ENCODE results near the gene PLCD4. TPM values are rescaled to one million over a fixed set of nuclear protein-coding genes. Genes with fewer than 3 reads are reported as not detected.

The PLCD4 gene
- total RNA-seq, 1 donor = 1.2 TPM

DNA sequence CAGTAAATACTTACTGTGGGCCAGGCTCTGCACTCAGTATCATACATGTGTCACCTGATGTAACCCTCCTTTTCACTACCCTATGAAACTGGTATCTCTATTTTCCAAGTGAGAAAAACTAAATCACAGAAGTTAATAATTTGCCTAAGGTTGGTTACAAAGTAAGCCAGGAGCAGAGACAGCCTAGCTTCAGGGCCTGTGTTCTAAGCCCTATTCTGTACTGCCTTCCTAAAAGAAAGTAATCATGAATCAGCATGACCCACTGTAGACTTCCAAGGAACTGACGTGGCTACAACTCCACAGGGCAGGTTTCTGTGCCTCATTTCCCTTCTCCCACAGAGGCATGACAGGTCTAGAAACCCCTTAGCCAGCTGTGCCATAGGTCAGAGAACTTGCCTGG lies 37.4 kb downstream of the PLCD4 start:
- TF ChIP-seq, protein P1, sequence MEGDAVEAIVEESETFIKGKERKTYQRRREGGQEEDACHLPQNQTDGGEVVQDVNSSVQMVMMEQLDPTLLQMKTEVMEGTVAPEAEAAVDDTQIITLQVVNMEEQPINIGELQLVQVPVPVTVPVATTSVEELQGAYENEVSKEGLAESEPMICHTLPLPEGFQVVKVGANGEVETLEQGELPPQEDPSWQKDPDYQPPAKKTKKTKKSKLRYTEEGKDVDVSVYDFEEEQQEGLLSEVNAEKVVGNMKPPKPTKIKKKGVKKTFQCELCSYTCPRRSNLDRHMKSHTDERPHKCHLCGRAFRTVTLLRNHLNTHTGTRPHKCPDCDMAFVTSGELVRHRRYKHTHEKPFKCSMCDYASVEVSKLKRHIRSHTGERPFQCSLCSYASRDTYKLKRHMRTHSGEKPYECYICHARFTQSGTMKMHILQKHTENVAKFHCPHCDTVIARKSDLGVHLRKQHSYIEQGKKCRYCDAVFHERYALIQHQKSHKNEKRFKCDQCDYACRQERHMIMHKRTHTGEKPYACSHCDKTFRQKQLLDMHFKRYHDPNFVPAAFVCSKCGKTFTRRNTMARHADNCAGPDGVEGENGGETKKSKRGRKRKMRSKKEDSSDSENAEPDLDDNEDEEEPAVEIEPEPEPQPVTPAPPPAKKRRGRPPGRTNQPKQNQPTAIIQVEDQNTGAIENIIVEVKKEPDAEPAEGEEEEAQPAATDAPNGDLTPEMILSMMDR (IDR thresholded peaks at IDR 0.05; ENCODE audit: insufficient read depth, low read length) = no peak
- no peak overlapping the region for H3K4me3 ChIP-seq (ENCODE audit: low read depth, low read length)
- peak; percentile 72 for DNase-seq (ENCODE audit: low read depth)

DNA sequence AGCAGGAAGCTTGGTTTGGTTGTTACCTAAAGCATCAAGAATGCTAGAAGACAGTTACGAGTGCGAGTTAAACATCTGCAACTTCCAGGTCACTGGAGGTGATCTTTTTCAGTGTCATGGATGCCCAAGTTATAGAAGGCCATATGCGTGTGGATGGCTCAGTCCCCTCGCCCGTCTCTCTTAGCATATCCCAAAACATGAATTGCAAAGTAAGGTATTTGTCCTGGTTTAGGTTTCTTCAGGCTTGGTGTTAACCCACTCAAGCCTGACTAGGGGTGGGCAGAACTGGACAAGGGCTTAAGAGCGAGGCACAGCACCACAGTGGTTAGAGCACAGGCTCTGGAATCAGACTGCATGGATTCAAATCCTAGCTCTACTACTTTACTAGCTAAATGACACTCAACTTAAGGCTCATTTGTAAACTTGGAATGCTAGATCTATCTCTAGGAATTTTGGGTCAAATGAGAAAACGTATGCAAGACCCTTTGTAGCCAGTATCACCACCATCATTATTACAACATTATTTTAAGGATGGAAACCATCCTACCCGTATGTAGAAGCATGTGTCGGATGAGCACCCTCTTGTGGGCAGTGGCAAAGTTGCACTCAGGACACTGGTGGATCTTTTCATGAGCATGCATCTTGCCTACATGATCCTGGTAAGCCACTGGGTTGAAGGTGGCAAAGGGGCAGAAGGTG lies 40.5 kb downstream of the PLCD4 start:
- TF ChIP-seq, protein P1 (IDR thresholded peaks at IDR 0.05; ENCODE audit: insufficient read depth, low read length) = peak; percentile 87
- DNase-seq (ENCODE audit: low read depth) = peak; percentile 76
- H3K4me3 ChIP-seq (ENCODE audit: low read depth, low read length) = no peak overlapping the region

- TF ChIP-seq, protein P1 (IDR thresholded peaks at IDR 0.05; ENCODE audit: insufficient read depth, low read length) = no peak
- DNase-seq (ENCODE audit: low read depth) = no peak
- no peak overlapping the region for H3K4me3 ChIP-seq (ENCODE audit: low read depth, low read length)
Observed at GRCh38 chr2:218648787-218649100, 41.0 kb downstream of the PLCD4 start.

DNA sequence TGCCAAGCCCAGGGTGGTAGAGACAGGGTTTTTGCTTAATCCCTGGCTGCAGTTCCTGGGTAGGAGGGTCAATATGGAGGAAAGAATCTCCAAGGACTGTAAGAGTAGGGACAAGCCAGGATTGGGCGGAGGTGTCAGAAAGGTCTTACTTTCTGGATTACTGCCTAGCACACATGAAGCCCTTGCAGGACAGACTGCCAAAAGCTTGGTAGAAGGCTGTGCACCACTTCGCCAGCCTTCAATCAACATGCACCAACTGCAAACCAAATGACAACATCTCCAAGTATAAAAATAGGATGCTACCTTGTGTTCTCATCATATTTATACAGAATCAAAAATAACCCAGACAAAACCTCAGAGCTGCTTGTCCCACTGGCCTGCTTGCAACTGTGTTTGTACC lies 48.1 kb downstream of the PLCD4 start:
- TF ChIP-seq, protein P1 (IDR thresholded peaks at IDR 0.05; ENCODE audit: insufficient read depth, low read length) = no peak

GRCh38 chr2:218658671-218659257 lies 51.1 kb downstream of the PLCD4 start:
- peak; percentile 25 for DNase-seq (ENCODE audit: low read depth)
- TF ChIP-seq, protein P1 (IDR thresholded peaks at IDR 0.05; ENCODE audit: insufficient read depth, low read length) = peak; percentile 57

More for the DNA sequence above, 48.1 kb downstream of the PLCD4 start:
- DNase-seq (ENCODE audit: low read depth) = no peak
- H3K4me3 ChIP-seq (ENCODE audit: low read depth, low read length) = no peak overlapping the region

DNA sequence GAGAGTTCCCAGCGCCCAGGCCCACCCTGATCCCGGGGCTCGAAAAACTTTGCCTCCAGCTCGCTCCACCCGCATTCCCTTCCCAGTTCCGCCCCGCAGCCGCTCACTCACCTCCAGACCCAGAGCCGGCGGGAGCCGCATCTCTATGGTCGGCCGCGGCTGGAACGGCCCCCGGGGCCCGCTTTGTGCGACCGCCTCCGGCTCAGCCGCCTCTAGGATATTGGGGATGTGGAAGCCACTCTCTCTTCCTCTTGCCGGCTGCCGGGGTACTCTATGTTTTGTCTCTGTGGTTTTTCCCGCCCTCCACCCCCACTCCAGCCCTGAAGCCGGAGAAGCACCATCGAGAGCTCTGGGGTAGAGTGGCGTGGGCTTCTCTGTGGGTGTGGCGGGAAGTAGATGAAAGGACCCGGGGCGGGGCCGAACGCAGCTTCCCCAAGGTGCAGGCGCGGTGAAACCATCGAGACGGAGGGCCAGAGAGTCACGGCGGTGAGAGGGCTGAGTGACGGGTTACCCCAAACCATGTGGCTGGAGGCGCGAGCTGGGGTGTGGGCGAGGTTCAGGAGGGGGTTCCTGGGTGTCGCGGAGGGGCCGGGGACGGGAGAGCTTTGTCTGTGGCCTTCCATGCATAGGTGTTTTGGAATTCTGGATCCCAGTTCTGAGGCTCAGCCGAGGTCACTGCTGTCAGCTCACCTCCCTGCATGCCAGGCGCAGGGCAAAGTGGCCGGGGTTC lies 51.7 kb downstream of the PLCD4 start, which contains the start of the genes BCS1L and ZNF142:
Gene BCS1L (plus strand): TSS at position 426 of the 730 bp plus-strand sequence. CDS start 1,305 bp downstream, outside the sequence.
Gene ZNF142 (minus strand): TSS at position 366 of the 730 bp plus-strand sequence. CDS start 3,194 bp downstream, outside the sequence.
- H3K4me3 ChIP-seq (ENCODE audit: low read depth, low read length) = peak within 1 kb of the TSS; percentile 93
- DNase-seq (ENCODE audit: low read depth) = peak; percentile 80
- TF ChIP-seq, protein P1 (IDR thresholded peaks at IDR 0.05; ENCODE audit: insufficient read depth, low read length) = no peak

More at GRCh38 chr2:218658671-218659257, 51.1 kb downstream of the PLCD4 start:
- H3K4me3 ChIP-seq (ENCODE audit: low read depth, low read length) = peak overlapping the region; percentile 93
